Cerebellar nuclear complex (tissue), 1 donor: ENCODE measurements around the gene EIF3I.

Source experiments
- DNase-seq, 2 experiments: peaks; one replicate each; lab custom pipeline; 2025; lab: John Stamatoyannopoulos, UW

The EIF3I gene

DNA sequence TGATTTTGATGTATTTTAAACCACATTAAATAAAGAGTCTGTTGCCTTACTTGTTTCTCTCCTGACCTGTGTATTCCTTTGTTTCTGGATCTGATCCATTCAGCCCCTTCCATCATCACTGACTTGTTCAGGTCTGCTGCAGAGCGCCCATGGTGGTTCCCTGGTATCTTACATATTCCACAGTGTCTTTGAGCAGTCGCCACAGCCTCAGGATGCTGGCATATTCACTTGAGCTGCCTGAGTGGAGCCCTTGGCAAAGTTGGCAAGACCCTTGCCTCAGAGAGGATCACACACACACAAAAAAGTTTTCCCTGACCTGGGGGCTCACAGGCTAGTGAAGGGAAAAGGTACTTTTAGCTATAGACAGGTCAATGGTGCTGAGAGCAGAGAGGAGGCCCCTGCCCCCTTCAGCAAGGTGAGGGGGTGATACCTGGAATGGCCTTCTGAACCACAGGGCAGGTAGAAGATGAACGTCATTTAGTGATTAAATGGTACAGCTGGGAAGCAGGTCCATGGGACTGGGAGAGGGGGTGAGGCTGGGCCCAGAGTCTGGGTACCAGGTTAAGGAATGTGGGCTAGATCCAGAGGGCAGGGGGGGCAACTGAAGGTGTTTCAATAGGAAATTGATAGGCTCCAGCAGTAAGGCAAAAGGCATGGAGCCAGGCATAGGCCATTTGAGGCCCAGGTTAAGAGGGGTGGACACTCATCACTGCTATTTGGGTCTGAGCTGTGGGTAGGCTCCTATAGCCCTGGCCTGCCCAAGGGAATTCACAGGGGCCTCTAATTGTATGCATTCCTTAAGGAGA is 23.8 kb upstream of the EIF3I start:
- no peak for DNase-seq

DNA sequence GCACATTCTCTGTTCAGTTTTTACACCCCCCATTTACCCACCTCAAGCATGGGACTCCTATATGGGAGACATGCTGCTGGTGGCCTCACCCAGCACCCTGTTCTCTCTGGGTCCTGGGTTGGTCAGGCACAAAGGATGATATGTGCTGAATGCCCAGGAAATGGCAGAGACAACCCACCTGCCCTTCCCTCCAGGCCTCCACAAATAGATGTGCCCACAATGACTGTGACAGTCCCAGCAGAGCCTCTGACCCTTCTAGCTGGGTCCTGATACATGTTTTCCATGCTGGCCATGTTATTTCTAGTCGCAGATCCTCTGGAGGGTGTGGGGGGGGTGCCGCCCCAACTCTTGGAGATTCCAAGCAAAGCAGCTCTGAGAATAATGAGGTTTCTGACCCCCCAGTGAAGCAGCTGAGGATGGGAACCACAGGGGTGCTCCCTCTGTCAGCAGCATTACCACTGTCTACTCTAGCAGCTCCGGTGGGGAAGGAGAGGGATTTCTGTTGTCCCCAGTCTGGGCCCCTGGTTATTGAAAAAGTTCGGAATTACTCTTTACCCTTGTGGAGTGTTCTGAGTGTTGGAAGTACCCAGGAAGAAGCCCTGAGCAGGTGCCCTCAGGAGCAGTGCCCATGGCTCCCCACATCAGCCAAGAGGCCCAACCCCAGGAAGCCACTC is 23.0 kb upstream of the EIF3I start:
- no peak for DNase-seq

GRCh38 chr1:32199717-32200072 is 22.5 kb upstream of the EIF3I start:
- peak; percentile 35 to 75 for DNase-seq

GRCh38 chr1:32200226-32201010 is 21.8 kb upstream of the EIF3I start, which contains the start of gene CCDC28B:
CCDC28B (plus strand) TSS chr1:32200595; CDS start chr1:32201936, 1,341 bp downstream.
- peak in 1 of 2 experiments; percentile 45 for DNase-seq

DNA sequence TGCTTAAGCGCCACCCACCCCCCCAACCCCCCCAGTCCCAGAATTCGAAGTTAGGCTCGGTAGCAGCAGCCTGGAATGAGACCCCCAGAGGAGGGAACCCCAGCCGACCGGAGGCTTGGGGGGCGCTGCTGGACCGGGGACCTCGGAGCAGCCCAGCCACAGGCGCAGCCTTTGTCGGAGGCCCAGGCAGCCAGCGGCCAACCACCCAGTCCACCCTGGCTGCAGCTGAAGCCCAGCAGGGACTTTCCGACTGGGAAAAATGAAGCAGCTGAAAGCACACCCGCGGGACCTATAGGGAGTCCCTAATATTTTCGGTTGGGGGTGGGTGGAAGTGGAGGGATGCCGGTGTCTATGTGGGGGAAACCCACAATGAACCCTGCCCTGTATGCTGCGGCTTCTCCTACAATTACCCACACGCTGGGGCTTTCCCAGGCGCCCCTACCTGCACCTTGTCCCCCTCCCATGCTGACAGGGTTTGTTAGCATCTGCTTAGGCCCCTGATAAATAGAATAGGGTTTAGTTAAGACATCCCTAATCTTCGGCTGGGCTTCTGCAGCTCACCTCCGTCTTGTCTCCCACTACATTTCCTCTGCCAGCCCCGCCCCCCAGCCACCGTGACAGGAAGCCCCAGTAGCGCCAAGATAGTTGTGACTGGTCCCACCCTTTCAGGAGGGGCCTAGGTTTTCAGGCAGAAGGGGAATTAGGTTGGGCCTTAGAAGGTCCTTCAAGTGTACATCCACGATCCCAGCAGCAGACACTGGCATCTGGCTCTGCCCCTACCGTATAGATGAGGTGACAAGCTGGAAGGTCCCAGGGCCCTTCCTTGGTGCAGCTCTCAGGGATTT is 21.0 kb upstream of the EIF3I start:
- no peak for DNase-seq

GRCh38 chr1:32204943-32205361 is 17.3 kb upstream of the EIF3I start:
- no peak for DNase-seq

GRCh38 chr1:32205401-32206370 is 16.5 kb upstream of the EIF3I start, which contains the start of gene IQCC:
IQCC (plus strand) TSS chr1:32205671; CDS start chr1:32205682, 11 bp downstream.
- DNase-seq = peak; percentile 32 to 63

GRCh38 chr1:32208469-32208868 is 13.7 kb upstream of the EIF3I start:
- no peak for DNase-seq

DNA sequence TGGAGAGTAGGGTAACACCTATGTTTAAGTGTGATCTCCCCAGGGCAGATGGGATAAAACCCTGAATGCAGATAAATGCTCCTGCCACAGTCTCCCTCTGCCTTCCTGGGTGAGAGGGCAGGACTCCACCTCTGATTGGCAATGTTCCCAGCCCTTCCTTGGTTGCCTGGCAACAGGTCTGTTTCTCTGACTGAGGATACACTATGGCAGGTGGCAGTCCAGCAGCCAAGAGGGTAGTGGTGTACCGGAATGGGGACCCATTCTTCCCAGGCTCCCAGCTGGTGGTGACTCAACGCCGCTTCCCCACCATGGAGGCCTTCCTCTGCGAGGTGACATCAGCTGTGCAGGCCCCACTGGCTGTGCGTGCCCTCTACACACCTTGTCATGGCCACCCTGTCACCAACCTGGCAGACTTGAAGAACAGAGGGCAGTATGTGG is 13.3 kb upstream of the EIF3I start, which contains the start of gene DCDC2B:
Gene DCDC2B (plus strand): TSS at position 199 of the 438 bp plus-strand sequence. CDS start 5 bp downstream, at position 204.
- no peak for DNase-seq

DNA sequence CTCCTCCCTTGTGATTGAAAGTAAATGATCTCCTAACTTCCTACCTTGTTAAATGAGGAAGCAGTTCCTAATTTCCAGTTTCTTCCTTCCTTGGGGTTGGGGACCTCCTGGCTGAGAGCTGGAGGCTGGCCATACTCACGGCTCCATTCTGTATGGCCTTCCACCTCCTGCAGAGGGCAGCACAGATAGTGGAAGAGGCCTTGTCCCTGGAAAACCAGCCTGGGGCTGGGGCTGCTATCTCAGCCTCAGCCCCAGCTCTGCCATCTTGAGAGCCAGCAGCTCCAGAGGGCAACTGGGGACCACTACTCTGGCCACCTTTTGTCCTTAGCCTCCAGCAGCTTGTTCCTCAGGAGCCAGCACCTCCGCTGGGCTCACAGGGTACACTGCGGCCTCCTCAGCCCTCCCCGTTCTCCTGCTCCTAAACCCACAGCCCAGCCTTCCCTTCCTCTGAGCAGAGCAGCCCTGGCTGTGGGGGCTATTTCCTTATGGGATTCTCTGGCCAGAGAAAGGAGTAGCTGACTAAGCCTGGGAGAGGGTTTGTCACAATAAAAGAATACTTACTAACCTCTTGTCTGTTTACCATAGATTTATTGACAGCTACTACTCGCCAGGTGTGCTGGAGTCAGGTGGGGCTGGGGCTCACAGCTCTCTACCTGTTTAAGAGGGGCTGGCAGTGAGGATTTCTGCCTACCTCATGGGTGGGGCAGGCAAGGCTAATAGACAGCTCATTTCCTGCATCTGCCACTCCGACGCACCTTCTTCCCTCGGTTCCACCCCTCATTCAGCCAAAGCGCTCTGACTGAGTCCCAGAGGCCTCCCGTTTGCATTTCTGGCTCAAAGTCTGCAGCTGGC is 6.4 kb upstream of the EIF3I start:
- DNase-seq = no peak

DNA sequence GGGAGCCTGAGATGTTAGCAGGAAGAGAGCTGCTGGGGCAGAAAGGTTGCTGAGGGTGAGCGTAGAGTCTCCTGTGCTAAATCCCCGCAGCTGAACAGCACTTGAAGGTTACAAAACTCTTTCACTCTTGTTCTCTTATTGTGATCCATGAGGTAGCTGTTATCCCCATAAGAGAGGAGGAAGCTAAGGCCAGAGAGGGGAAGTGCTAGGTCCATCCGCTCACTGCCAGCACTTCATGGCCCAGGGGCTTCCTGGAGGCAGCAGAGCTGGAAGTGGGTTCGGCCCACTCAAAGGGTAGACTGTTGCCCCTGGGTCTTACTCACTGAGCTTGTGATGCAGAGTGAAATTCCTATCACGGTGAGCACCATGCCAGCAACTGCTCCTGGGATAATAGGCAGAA is 5.6 kb upstream of the EIF3I start:
- DNase-seq = no peak

DNA sequence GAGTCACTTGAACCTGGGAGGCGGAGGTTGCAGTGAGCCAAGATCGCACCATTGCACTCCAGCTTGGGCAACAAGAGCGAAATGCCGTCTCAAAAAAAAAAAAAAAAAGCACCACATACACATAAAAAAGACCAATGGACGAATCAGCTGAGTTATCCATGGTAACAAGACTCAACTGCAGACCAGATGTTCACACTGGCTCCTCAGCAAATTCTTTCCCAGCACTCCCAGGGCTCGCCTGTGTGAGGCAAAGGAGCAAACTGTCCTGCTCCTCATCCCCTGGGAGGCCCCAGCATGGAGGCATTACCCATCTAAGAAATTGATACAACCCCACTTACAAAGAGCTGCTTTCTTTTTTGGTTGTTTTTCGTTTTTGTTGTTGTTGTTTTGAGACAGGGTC is 3.2 kb upstream of the EIF3I start:
- DNase-seq = no peak

- DNase-seq = no peak
Measured at GRCh38 chr1:32220746-32221580, 1.2 kb upstream of the EIF3I start.

- no peak for DNase-seq
Measured at GRCh38 chr1:32221581-32221979, 627 bp upstream of the EIF3I start.

- DNase-seq = no peak
Measured at GRCh38 chr1:32223683-32224082, 1.5 kb downstream of the EIF3I start.

DNA sequence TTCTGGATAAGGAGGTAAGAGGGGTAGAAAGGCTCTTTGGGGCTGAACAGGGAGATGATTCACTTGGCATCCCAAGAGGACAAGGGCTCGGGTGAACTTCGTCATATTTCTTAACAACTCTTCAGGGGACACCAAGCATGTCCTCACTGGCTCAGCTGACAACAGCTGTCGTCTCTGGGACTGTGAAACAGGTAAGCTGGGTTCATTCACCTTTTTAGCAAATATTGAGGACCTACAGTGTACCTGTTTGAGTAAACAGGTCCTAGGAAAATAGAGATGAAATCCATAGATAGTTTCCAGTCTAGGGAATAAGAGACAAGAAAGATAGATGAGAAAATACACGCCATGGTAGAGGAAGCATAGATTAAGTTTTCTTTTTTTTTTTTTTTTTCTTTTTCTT is 2.1 kb downstream of the EIF3I start:
- DNase-seq = no peak

DNA sequence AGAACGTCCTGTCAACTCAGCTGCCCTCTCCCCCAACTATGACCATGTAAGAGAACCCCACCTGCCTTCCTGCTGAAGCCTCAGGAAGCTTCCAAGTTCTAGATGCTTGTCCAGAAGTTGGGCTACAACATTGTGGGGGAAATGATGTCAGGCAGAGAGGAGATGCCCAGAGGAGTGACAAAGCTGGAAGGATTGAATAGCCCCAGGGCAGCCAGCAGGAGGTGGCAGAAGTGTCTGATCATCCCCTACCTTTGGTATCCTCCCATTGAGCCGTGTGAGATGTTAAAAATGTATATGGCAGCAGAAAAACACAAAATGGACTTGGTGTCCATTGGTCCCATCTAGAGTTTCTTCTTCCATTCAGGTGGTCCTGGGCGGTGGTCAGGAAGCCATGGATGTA is 6.6 kb downstream of the EIF3I start:
- DNase-seq = no peak

DNA sequence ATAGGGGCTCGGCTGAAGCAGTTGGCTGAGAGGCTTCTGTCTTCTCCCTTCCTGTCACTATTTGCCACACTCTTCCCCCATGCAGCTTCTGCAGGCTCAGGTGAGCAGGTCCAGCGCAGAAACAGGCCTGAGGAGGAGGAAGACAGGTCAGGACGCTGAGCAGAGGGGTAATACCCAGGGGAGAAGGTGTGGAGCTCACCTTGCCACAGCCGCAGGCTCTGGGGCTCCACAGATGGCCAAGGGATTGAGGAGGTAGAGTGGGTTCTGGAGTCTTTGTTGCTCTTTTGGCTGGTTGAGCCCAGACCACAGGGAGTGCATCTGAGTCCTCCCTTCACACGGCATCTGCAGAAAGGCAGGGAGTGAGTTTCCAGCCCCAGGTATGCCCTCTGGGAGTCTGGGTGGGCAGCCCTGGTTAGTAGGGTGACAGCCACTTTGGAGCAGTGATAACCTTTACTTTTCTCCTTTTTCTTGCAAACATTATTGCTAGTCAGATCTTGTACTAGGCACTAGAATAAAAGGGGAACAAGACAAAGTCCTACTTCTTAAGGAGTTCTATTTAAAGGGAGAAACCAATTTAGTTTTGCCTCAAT is 9.7 kb downstream of the EIF3I start:
- no peak for DNase-seq
